HG03354 (cell line): ENCODE measurements around the gene SLC9A4.

Experiments
- ATAC-seq: cut with Tn5 transposase; IDR thresholded peaks from one replicate; pipeline ENCODE4 v1.9.1; 2021; ENCODE audit warnings: mild to moderate bottlenecking; ENCODE audit not compliant: unreplicated experiment, poor library complexity, severe bottlenecking

SLC9A4 gene

DNA sequence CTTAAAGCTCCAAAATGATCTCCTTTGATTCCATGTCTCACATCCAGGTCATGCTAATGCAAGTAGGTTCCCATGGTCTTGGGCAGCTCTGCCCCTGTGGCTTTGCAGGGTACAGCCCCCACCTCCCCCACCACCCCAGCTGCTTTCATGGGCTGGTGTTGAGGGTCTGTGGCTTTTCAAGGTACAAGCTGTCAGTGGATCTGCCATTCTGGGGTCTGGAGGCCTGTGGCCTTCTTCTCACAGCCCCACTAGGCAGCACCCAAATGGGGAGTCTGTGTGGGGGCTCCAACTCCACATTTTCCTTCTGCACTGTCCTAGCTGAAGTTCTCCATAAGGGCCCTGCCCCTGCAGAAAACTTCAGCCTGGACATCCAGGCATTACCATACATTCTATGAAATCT, 19.0 kb downstream of the SLC9A4 start:
- ATAC-seq, result no peak

DNA sequence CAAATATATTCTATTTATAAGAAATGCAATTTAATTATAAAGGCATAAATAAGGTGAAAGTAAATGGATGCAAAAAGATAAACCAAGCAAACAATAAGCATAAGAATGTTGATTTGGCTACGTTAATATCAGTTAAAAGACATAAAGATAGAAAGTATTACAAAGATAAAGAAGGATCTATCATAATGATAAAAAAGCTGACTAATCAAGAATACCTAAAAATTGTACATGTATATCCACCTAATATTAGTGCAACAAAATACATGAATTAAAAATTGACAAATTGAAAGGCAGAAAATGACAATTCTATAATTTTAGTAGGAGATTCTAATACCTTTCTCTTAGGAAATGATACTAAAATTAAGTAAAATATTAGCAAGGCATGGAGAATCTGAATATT, 21.5 kb downstream of the SLC9A4 start:
- no peak for ATAC-seq

DNA sequence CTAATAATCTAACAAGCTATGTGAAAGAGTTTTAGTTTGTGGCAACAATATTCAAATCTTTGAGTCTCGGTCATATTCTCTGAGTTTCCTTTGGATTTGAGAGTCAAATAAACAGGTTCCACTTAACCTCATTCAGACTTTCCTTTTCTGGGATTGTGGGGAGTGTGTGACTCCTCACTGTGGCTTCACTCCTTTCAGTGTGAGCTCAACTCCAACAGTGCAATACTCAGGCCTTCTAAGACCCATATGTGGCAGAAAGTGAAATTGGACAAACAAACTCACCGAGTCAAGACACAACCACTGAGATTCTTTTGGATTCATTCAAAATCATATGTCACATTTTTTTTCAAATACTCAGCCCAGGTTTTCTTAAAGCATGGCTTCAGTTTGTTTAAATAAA, 25.4 kb downstream of the SLC9A4 start:
- no peak for ATAC-seq

DNA sequence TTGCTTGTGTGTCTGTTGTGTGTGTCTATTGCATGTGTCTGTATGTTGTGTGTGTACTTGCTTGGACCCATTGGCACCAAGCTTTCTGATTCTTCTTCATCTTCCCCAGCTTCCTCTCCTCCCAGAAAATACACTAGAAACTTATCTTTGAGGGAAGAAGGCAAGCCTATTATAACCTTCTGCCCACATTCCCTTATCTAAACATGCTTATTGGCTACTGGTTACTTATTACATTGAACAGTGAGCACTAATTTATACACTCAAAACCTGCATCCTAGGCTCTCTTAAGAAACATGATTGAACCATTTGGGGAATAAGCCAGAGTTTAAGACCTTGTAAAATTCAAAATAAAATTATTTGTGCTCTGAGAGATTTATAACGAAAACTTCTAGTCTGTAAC, 26.5 kb downstream of the SLC9A4 start:
- ATAC-seq, result no peak

DNA sequence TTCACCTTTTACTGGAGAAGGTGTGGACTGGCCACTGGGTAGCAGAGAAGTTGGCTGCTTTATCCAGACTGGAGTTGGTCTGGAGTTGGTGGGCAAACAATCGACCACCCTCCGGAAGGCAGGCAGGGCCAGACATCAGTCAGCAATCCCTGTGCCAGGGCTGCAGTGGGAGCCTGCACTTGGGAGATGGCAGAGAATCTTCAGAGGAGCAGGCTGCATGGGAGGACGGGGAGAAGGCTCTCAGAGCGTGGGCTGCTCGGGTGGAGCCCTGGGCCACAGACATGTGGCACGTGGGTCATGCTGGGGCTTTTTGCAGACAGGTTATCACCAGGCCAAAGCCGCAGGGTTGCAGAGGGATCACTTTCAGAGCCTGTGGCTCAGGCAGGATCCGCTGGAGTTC, 29.6 kb downstream of the SLC9A4 start:
- no peak for ATAC-seq

DNA sequence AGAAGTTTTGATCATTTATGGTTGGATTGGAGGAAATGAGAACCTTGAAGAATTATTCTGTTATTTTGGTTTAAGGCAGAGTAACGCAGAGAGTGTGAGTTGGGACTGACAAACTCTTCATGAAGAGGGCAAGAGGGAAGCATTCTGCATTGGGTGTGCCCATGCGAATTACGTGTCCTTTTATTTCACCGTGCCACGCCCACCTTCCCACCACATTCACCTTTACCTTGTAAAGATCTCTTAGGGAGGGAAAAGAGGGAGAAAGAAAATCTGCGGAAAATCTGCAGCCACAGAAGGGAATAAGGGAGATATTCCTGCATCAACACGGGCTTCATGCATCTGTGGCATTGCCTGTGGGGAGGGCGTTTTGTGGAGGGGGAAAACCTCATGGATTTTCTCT, 31.8 kb downstream of the SLC9A4 start:
- no peak for ATAC-seq

DNA sequence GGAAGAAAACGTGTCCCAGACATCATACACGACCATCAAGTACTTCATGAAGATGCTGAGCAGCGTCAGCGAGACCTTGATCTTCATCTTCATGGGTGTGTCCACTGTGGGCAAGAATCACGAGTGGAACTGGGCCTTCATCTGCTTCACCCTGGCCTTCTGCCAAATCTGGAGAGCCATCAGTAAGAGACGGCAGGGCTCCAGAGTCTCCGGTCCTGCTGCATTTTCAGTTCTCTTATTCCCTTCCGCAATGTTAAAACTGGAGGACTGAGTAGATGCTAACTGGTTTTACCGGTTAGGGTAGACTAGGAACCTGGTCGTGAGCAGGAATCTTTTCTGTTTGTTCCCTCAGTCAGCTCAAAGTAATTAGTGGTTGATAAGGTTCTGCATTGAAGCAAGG, 32.3 kb downstream of the SLC9A4 start:
- no peak for ATAC-seq

DNA sequence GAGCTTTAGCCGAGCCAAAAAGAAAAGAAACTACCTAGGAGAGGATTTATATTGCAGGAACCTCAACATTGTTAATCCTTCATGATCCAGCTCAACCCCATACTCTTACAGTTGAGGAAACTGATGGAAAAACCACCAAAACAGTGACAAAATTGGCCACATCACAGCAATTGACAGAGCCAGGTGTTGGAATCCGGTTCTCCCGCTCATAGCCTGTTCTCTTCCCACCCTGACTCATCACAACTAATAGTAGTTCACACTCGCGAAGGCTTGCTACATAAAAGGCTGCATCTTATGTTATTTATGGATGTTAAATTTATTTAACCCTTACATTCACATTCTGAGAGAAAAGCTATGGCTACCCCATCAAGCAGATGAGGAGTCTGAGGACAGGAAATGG, 33.7 kb downstream of the SLC9A4 start:
- ATAC-seq, result no peak

DNA sequence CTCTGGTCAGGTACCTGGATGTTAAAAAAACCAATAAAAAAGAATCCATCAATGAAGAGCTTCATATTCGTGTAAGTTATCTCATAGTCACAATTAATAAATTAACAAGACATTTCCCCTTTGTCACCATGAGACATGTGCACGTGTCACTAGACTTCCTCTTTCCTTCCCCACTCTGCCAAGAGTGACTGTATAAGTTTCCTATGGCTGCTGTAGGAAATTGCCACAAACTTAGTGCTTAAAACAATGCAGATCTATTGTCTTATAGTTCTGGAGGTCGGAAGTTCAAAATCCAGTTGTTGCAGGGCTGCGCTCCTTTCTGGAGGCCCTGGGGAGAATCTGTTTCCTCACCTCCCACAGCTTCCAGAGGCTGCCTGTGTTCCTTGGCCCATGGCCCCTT, 35.8 kb downstream of the SLC9A4 start:
- no peak for ATAC-seq

DNA sequence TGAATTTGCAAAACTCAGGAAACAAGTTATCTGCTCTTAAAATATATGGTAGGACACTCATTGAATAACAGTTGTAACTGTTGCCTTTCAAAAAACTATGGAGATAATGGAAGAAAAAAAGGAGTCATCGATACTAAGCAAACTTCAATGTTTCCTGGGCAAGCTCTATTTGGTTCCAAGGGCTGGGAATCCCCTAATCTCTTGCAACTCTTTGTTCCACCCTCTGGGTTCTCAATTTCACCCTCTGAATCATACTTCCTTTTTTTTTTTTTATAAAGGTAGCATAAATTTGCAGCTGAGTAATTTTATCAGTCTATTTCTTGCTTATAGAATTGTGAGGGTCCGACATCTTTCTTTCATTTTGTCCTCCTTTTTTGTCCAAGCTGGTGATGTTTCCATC, 36.7 kb downstream of the SLC9A4 start:
- ATAC-seq, result no peak

DNA sequence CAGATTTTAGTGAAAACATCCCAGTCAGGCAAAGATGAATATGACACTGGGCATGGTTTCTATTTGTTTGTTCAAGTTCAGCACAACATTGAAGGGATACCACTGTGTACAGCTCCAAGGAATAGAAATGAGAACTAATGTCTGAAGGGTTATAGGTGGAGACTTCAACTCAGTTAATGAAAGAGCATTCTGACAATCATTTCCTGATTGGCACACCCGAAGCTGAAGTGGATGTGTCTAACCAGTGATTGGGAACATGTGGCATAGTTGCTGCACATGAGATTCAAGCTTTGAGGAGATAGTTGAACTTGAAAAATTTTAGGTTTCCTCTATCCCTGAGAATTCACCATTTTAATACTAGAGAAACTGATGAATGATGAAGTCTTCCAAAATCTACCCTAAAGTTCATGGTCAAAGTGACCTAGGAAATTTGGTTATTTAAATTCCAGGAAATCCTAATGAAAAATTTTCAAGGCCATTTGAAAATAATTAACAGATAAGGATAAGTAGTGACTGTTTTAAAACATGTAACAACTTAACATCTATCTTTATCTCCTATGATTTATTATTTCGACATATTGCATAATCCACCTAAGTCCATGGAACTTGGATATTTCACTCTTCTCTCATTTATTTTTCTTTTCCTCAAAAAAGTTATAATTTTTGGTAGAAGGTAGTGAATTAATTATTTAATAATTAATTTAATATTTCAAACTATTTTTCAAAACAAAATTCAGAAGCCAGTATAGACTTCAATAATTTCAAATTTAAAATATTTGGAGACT, 38.0 kb downstream of the SLC9A4 start:
- ATAC-seq, result no peak

DNA sequence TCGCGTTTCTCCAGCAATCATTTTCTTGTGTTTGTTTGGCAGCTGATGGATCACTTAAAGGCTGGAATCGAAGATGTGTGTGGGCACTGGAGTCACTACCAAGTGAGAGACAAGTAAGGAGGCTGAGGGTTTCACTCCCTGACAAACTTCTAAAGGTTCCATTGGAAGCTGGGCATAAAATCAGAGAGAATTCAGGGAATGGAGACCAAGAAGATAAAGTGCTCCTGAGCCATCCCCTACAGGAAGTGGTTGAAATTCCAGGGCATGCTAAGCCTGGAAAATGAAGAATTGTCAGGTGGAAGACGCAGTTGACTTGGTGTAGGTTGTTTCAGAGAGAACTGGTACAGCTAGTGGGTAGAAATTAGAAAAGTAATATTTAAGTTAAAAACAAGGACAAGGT, 39.1 kb downstream of the SLC9A4 start:
- no peak for ATAC-seq

DNA sequence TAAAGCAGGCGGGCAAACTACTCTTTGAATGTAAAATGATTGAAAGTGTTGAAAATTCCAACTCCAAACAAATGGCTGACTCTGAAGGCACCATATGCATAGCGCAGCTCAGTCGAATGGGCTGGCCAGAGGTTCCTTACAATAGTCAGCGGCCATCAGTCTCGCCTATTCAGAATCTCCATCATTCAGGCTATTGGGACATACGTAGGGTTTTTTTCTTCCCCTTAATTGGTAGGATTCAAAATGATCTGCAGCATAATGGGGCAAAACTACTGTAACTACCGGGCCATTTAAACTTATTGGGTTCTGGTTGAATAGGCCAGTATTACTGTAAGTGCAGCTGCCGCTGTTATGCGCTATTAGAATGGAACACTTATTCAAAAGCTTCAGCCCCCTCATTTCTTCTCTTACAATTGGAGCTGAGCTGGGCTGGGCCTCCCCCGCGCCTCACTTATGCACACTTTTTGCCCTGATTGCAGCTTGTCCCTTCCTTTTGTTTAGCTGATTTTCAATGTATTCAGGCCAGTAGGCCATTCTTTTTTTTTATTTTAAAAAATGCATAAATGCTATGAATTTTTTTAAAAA, 40.4 kb downstream of the SLC9A4 start:
- no peak for ATAC-seq

DNA sequence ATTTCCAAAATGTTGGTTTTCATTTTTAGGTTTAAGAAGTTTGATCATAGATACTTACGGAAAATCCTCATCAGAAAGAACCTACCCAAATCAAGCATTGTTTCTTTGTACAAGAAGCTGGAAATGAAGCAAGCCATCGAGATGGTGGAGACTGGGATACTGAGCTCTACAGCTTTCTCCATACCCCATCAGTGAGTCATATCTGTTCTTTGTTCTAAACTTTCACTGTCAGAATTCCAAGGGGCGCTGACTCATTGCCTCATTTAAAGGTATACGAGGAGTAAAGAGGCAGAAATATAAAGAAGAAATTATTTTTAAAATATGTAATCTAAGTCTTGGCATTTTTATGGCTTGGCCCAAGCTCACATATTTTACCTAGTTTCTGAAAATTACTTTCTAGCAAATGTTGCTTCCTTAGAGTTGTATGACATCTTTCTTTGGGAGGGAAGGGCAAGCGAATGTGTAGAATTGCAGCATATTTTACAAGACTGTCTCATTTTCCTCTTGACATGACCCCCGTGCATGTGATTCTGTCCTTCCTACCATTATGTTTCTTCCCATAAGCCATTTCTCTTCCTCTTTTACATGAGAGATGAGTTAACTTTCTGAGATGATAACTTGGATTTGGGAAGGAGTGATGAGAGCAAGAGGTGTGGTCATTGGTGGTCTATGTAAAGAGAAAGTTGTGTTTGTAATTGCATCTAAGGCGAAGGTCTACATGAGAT, 41.2 kb downstream of the SLC9A4 start:
- ATAC-seq, result no peak

DNA sequence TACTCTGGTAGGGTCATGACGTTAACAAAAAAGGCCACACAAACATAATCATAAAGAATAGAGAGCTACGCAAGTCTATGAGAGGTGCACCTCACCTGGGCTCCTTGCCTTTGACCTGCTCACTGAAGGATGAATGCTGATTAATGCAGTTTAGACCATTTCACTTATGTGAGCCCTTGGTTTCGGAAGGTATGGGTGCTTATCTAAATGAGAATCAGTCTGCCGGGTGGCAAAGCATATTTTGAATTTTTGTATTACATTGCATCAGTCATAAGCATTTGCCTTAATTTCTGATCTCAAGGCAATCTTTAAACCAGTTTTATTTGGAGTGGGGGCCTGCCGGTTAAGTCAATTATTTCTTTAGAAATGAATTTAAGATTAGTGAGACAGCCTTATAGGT, 42.8 kb downstream of the SLC9A4 start:
- no peak for ATAC-seq

DNA sequence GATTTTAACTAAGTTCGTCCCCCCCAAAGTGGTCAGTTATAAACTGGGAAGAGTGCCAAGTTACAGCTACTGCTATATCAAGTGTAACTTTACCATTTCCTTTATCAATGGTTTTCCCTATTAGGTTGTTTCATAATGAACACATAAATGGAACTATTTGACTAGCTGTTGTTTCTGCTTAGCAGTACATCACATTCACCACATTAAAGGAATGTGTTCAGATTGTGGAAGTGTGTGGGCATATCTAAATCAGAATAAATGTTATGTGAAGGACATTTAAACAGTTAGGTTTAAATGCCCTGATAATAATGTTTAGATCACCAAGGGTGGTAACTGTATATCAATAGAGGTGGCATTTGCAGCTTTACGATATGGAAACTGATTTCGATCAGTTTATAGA, 45.1 kb downstream of the SLC9A4 start:
- ATAC-seq, result no peak

DNA sequence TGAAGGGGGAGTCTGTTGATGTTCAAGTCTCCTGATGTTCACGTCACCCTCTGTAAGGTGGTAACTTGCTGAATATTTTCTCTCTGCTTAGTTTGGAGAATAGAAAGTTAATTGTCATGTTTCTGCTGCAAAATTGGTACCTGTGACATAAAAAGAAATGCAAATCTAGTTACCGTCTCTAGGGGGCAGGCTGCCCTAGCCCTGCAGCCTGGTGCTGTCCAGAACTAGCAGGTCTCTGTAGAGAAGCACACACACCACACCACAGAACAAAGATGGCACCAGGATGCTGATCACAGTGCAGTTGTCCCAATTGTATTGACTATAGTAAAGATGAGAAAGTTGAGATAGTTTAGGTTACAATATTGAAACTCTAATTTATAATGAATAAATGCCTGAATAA, 47.0 kb downstream of the SLC9A4 start:
- ATAC-seq, result peak; percentile 80

DNA sequence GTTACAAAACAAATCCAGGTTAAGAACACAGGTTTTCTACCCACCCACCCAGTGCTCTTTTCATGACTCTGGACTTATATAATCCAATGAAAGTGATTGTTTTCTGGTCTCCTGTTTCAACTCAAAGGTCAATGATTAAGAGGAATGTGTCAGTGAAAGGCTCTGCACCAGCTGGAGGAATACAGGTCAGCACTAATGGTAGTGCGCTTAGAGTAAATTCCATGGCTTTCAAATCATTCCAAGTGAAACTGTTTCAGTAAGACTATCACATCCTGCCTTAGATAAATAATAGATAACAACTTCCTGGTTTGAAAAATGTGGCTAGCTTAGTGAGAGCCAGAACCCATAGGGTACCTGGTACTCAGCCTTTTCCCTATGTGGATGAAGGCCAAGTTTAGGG, 47.8 kb downstream of the SLC9A4 start:
- ATAC-seq, result no peak

DNA sequence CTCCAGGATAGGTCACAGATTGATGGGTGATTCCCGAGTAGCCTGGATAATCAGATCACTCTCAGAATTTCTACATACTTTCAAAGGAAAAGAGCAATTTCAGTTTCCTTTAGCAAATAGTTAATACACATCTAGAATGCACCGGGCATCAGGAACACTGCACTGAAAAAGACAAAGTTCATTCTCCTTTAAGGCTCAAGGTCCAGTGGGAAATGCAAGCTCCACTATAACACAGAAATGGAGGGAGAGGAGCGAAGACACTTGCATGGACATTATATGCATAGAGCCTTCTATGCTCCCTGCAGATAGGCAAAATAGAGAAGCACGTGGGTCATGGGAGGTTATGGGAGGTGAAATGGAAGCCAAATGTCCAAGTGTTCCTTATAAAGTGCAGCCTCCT, 49.1 kb downstream of the SLC9A4 start:
- no peak for ATAC-seq

DNA sequence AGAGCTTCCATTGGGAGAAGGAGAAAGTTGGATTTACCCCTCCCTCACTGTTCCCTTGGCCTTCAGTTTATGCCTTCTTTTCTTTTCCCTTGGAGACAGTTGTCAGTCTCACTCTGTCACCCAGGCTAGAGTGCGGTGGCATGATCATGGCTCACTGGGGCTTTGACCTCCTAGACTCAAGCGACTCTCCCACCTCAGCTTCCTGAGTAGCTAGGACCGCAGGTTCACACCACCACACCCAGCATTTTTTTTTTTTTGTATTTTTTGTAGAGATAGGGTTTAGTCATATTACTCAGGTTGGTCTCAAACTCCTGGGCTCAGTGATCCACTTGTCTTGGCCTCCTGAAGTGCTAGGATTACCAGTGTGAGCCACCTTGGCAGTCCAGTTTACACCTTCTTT, 49.9 kb downstream of the SLC9A4 start:
- no peak for ATAC-seq

DNA sequence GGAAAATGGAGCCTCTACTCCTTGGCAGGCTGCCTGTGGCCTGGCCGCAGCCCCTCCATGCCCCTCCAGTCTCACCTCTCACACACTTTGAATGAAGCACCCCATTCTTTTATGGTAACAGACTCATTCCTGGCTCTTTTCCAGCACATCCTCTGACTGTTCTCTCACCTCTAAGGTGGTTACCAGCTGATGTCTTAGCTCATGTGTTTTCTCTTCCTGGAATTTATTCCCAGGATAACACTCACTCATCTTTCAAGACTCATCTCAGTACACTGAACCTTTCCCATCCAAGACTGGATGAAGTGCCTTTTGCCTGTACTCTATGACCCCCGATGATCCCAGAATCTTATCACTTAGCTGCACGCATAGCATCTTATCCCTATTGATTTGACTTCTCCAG, 50.6 kb downstream of the SLC9A4 start:
- ATAC-seq, result no peak
